GM12878 (cell line): ENCODE measurements around the gene FFAR3. TPM values are rescaled to one million over a fixed set of nuclear protein-coding genes. Genes with fewer than 3 reads are reported as not detected.
A peak's percentile ranks its signal among the peaks of the same experiment; 100 is the strongest.

Source experiments
- ATAC-seq: fragments of 200-7000 bp; cut with Tn5 transposase; 3 replicates; pipeline ENCODE4 v1.9.1; 2020; ENCODE audit warnings: mild to moderate bottlenecking, moderate library complexity
- BruUV-seq: library from RNA; stranded (reverse); fragments of 400-500 nt; replicated peaks from 2 replicates; lab custom pipeline; 2021; lab: Mats Ljungman, UMichigan
- CTCF ChIA-PET: fragments of 300-600 bp; sonication (Branson Sonifier 250); formaldehyde crosslinking; extraction: SDS; loops from one replicate; lab custom pipeline; 2021; ENCODE audit warnings: inconsistent platforms; lab: Yijun Ruan, JAX
- POLR2A ChIA-PET: fragments of 350-600 bp; formaldehyde crosslinking; extraction: SDS; loops from one replicate; lab custom pipeline; 2021; ENCODE audit warnings: inconsistent platforms; lab: Charles Lee
- RAD21 ChIA-PET: fragments of 300-600 bp; sonication (Branson Sonifier 250); formaldehyde crosslinking; loops from one replicate; lab custom pipeline; 2023; ENCODE audit warnings: antibody characterized with exemption; ENCODE audit not compliant: unreplicated experiment; lab: Charles Lee
- SMC1A ChIA-PET: fragments of 300-600 bp; sonication (Branson Sonifier 250); formaldehyde crosslinking; loops from one replicate; lab custom pipeline; 2023; ENCODE audit not compliant: unreplicated experiment, uncharacterized antibody; lab: Charles Lee
- DNase-seq: peaks from one replicate; pipeline ENCODE4 v3.0.0-alpha.2; 2011; ENCODE audit warnings: low read depth, low spot score
- FAIRE-seq: peaks from 3 replicates; lab custom pipeline; 2011; peaks lifted over from hg19 to GRCh38; lab: Jason Lieb, UNC
- H2AFZ ChIP-seq: 2 replicates; pipeline ENCODE4 v1.6.0; 2011; ENCODE audit warnings: low read depth, low read length, control low read depth; ENCODE audit not compliant: control insufficient read depth
- H3K27ac ChIP-seq: 2 replicates; pipeline ENCODE4 v1.5.1; 2011; ENCODE audit warnings: control low read depth; ENCODE audit not compliant: control insufficient read depth, insufficient read depth
- H3K27me3 ChIP-seq, 2 experiments: replicated peaks in 1 of 2; 2 replicates each; pipeline versions ENCODE4 v1.6.0 to v1.6.1; 2011; ENCODE audit warnings: low read length in 1 of 2; ENCODE audit not compliant: control insufficient read depth in 2 of 2, insufficient read depth in 2 of 2
- H3K36me3 ChIP-seq, 2 experiments: 2 replicates each; pipeline ENCODE4 v1.5.1; 2011; ENCODE audit warnings: low read length in 1 of 2; ENCODE audit not compliant: control insufficient read depth in 2 of 2, insufficient read depth in 2 of 2
- H3K4me1 ChIP-seq: 2 replicates; pipeline ENCODE4 v1.6.1; 2011; ENCODE audit warnings: mild to moderate bottlenecking, low read length, moderate library complexity, mixed read lengths; ENCODE audit not compliant: control insufficient read depth, insufficient read depth
- H3K4me2 ChIP-seq: 2 replicates; pipeline ENCODE4 v1.6.0; 2011; ENCODE audit warnings: control low read depth; ENCODE audit not compliant: control insufficient read depth, insufficient read depth
- H3K4me3 ChIP-seq: fragments of 200-600 bp; sonication (generic); 2 replicates; pipeline ENCODE4 v1.5.1; 2016
- H3K79me2 ChIP-seq: 2 replicates; pipeline ENCODE4 v1.6.0; 2011; ENCODE audit warnings: low read length; ENCODE audit not compliant: control insufficient read depth, insufficient read depth
- H3K9ac ChIP-seq: 2 replicates; pipeline ENCODE4 v1.8.0; 2011; ENCODE audit warnings: low read length, control low read depth, mixed read lengths; ENCODE audit not compliant: control insufficient read depth, insufficient read depth
- H3K9me3 ChIP-seq: replicated peaks from 3 replicates; pipeline ENCODE4 v1.5.1; 2011; ENCODE audit warnings: mild to moderate bottlenecking, low read length; ENCODE audit not compliant: control insufficient read depth, insufficient read depth
- H4K20me1 ChIP-seq: 2 replicates; pipeline ENCODE4 v1.6.0; 2011; ENCODE audit not compliant: control insufficient read depth, insufficient read depth
- CBX3 ChIP-seq: fragments of 200-600 bp; sonication (generic); IDR thresholded peaks from 2 replicates; pipeline ENCODE4 v1.6.1; 2016; ENCODE audit warnings: low read depth, borderline replicate concordance
- LARP7 ChIP-seq: fragments of 450-650 bp; IDR thresholded peaks from 2 replicates; pipeline ENCODE4 v1.6.1; 2017; ENCODE audit warnings: mild to moderate bottlenecking
- NR2C2 ChIP-seq: IDR thresholded peaks from 2 replicates; pipeline ENCODE4 v1.6.1; 2011; ENCODE audit warnings: borderline replicate concordance, low read depth; ENCODE audit not compliant: control insufficient read depth, insufficient read length
- POLR2AphosphoS2 ChIP-seq: IDR thresholded peaks from 2 replicates; pipeline ENCODE4 v1.6.1; 2011; ENCODE audit warnings: low read depth, mild to moderate bottlenecking, low read length, improper control_type of control experiment, moderate library complexity
- RELB ChIP-seq: fragments of 450-650 bp; IDR thresholded peaks from 2 replicates; pipeline ENCODE4 v1.6.1; 2017; ENCODE audit warnings: low read depth, mild to moderate bottlenecking, moderate library complexity
- RUNX3 ChIP-seq: IDR thresholded peaks from 2 replicates; pipeline ENCODE4 v1.6.1; 2012; ENCODE audit warnings: low read length, inconsistent platforms
- SMARCA5 ChIP-seq: fragments of 450-650 bp; IDR thresholded peaks from 2 replicates; pipeline ENCODE4 v1.6.1; 2017; ENCODE audit warnings: mild to moderate bottlenecking
- ZNF274 ChIP-seq: IDR thresholded peaks from one replicate; pipeline ENCODE4 v1.8.0; 2011; ENCODE audit not compliant: insufficient read length, insufficient read depth
- WGBS: methylation state at CpG from one replicate; pipeline ENCODE4 v1.1.6; 2016; ENCODE audit warnings: low lambda C conversion rate; ENCODE audit not compliant: insufficient replicate concordance, insufficient coverage; ENCODE audit errors: missing lambda C conversion rate; 5-methylcytosine and 5-hydroxymethylcytosine counted together
- in situ Hi-C: fragments of 300-500 bp; cut with MboI; formaldehyde crosslinking; loops from 9 replicates; pipeline ENCODE4 v1.14.3; 2018; ENCODE audit warnings: mixed read lengths
- intact Hi-C: fragments of 100-400 bp; cut with micrococcal nuclease; formaldehyde crosslinking; loops from one replicate; pipeline ENCODE4 v1.14.2; 2022; ENCODE audit not compliant: unreplicated experiment
- polyA plus RNA-seq, 11 experiments: library from polyadenylated mRNA; depleted of rRNA in 4 of 11; unstranded in 6 of 11; stranded (reverse) in 5 of 11; fragments of >200 nt; fragmentation: Nextera tagmentation in 4 of 11; fragmentation: Illumina TruSeq in 1 of 11; extraction: Ambion mirVana in 4 of 11; extraction: Trizol in 1 of 11; gene quantifications; 1 replicate in 1 of 11; 2 replicates in 10 of 11; pipeline versions ENCODE4 v1.2.1 to v1.2.3, GENCODE V29; 2011 to 2016; ENCODE audit warnings: inconsistent platforms in 2 of 11, missing spikeins in 2 of 11, low read depth in 1 of 11
- total RNA-seq, 4 experiments: library from RNA; depleted of rRNA in 3 of 4; stranded (reverse); fragments of >200 nt in 3 of 4; fragmentation: Illumina TruSeq in 1 of 4; extraction: Trizol in 1 of 4; gene quantifications; 2 replicates each; pipeline versions ENCODE4 v1.2.1 to v1.2.3, GENCODE V29; 2013 to 2021

The FFAR3 gene
- total and polyA plus RNA-seq, 10 of the 15 experiments (the other 5 are each of a cell fraction or from before 2014, with no cell fraction given) = 0.15 to 0.18 TPM; not detected in 8

DNA sequence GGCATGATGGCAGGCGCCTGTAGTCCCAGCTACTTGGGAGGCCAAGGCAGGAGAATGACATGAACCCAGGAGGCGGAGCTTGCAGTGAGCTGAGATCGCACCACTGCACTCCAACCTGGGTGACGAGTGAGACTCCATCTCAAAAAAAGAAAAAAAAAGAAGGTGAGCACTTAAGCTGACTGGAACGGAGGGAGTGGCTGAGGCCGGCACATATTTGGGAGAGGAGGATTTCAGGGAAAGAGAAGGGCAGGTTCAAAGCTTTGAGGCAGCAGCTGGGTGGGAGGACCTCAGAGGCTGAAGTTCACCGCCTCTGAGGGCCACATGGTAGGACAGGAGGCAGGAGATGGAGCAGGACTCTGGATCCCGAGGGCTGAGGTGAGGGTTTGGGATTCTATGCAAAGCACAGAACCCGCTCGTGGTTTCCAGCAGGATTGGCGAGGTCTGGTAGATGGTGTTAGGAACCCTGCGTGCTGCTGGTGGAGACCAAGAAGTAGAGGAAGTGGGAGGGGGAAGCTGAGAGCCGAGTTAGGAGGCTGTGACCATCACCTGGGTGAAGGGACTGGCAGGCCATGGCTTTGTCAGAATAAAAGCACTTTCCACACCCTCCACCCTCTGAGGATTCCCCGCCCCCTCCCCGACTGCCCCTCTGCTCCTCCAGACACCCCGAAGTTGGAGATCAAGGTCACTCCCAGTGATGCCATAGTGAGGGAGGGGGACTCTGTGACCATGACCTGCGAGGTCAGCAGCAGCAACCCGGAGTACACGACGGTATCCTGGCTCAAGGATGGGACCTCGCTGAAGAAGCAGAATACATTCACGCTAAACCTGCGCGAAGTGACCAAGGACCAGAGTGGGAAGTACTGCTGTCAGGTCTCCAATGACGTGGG is 20.9 kb upstream of the FFAR3 start (continued):
- TF ChIP-seq RUNX3 = peak; percentile 19; the same call in 1 of the 2 replicates
- TF ChIP-seq LARP7 = no peak
- TF ChIP-seq CBX3 = no peak
- TF ChIP-seq RELB = no peak
- no peak for TF ChIP-seq NR2C2

DNA sequence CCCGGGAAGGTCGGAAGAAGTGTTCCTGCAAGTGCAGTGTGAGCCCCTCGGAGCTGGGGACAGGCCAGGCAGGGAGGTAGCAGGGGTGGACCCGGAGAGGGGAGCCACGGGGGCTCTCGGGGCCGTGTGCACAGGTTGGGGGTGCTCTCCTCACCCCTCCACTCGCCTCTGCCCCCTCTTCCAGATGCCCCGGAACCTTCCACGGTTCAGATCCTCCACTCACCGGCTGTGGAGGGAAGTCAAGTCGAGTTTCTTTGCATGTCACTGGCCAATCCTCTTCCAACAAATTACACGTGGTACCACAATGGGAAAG is 20.3 kb upstream of the FFAR3 start:
- no peak for TF ChIP-seq SMARCA5
- peak; percentile 25; the same call in 1 of the 2 replicates for TF ChIP-seq POLR2AphosphoS2
- no peak for TF ChIP-seq ZNF274
- TF ChIP-seq, all 136 proteins: peak for 1
- no peak overlapping the region for H3K4me3 ChIP-seq
- H3K79me2 ChIP-seq = peaks cover 35% of the 10 kb centered on the region
- no peak for FAIRE-seq
- H3K4me1 ChIP-seq = peaks cover 35% of the 10 kb centered on the region
- 99% methylated on average over 8 of the region's 13 CpGs for WGBS
- no peak for ATAC-seq
- DNase-seq = no peak
- POLR2A ChIA-PET = interaction anchor here (0.6 to 1.3 kb wide), 2 partner anchors 8 to 93 kb away, joined by 3 read pairs; no protein-coding TSS in a partner anchor
- SMC1A ChIA-PET = interaction anchor here (8.1 kb wide), 1 partner anchor 17 kb away, joined by 122 read pairs; no protein-coding TSS in a partner anchor
- in situ Hi-C loops (loop anchor here (10.0 kb wide), 1 partner anchor 567 kb away; the partner anchor contains the start of genes HCST, NFKBID and TYROBP), intact Hi-C loops (no loop called here)
- H3K27me3 ChIP-seq = no peaks in the 10 kb centered on the region
- H2AFZ ChIP-seq = no peak overlapping the region
- H3K9ac ChIP-seq = no peak overlapping the region
- H3K4me2 ChIP-seq = no peak overlapping the region
- H4K20me1 ChIP-seq = no peaks in the 10 kb centered on the region
- peaks cover 28 to 32% of the 10 kb centered on the region in 2 experiments for H3K36me3 ChIP-seq
- RAD21 ChIA-PET = interaction anchor here (1.1 to 1.8 kb wide), 2 partner anchors 8 to 15 kb away, joined by 3 to 5 read pairs; no protein-coding TSS in a partner anchor
- no peaks in the 10 kb centered on the region for H3K9me3 ChIP-seq
- BruUV-seq = no TSS peak
- H3K27ac ChIP-seq = no peak overlapping the region
- CTCF ChIA-PET = interaction anchor here (2.3 kb wide), 1 partner anchor 15 kb away, joined by 8 read pairs; no protein-coding TSS in a partner anchor
